GM23248 (cell line): ENCODE measurements around the gene CA14. TPM values are rescaled to one million over a fixed set of nuclear protein-coding genes. Genes with fewer than 3 reads are reported as not detected.
A peak's percentile ranks its signal among the peaks of the same experiment; 100 is the strongest.

Experiments
- DNase-seq: peaks from one replicate; pipeline ENCODE4 v3.0.0-alpha.2; 2015
- H2AFZ ChIP-seq: fragments of 200-600 bp; sonication (generic); 2 replicates; pipeline ENCODE4 v1.6.1; 2016; ENCODE audit warnings: antibody characterized with exemption
- H3F3A ChIP-seq: fragments of 200-600 bp; sonication (generic); 2 replicates; pipeline ENCODE4 v1.6.1; 2016; ENCODE audit warnings: mild to moderate bottlenecking, antibody characterized with exemption, mixed run types; ENCODE audit not compliant: insufficient read depth
- H3K27ac ChIP-seq: fragments of 200-600 bp; sonication (generic); 2 replicates; pipeline ENCODE4 v1.5.1; 2016; ENCODE audit warnings: mild to moderate bottlenecking
- H3K27me3 ChIP-seq: fragments of 200-600 bp; sonication (generic); replicated peaks from 2 replicates; pipeline ENCODE4 v1.6.1; 2016; ENCODE audit warnings: mild to moderate bottlenecking; ENCODE audit not compliant: insufficient read depth
- H3K36me3 ChIP-seq: fragments of 200-600 bp; sonication (generic); 2 replicates; pipeline ENCODE4 v1.6.1; 2016; ENCODE audit warnings: low read depth, mild to moderate bottlenecking
- H3K4me1 ChIP-seq: fragments of 200-600 bp; sonication (generic); 2 replicates; pipeline ENCODE4 v1.6.1; 2016; ENCODE audit warnings: mild to moderate bottlenecking; ENCODE audit not compliant: insufficient read depth
- H3K4me2 ChIP-seq: fragments of 200-600 bp; sonication (generic); one replicate; pipeline ENCODE4 v1.6.1; 2016; ENCODE audit warnings: mild to moderate bottlenecking; ENCODE audit not compliant: unreplicated experiment
- H3K4me3 ChIP-seq: fragments of 200-600 bp; sonication (generic); 2 replicates; pipeline ENCODE4 v1.5.1; 2016; ENCODE audit warnings: mild to moderate bottlenecking
- H3K79me2 ChIP-seq: fragments of 200-600 bp; sonication (generic); 2 replicates; pipeline ENCODE4 v1.6.1; 2016; ENCODE audit warnings: mild to moderate bottlenecking; ENCODE audit not compliant: insufficient read depth
- H3K9ac ChIP-seq: fragments of 200-600 bp; sonication (generic); 2 replicates; pipeline ENCODE4 v1.6.1; 2016; ENCODE audit warnings: mild to moderate bottlenecking
- H3K9me2 ChIP-seq: fragments of 200-600 bp; sonication (generic); 2 replicates; pipeline ENCODE4 v1.6.1; 2016; ENCODE audit warnings: mixed run types, mild to moderate bottlenecking, moderate library complexity; ENCODE audit not compliant: insufficient read depth
- H3K9me3 ChIP-seq: fragments of 200-600 bp; sonication (generic); one replicate; pipeline ENCODE4 v1.6.1; 2017; ENCODE audit warnings: low read depth
- H4K20me1 ChIP-seq: fragments of 200-600 bp; sonication (generic); 2 replicates; pipeline ENCODE4 v1.6.0; 2016; ENCODE audit not compliant: insufficient read depth
- EZH2 ChIP-seq: fragments of 200-600 bp; sonication (generic); IDR thresholded peaks from 2 replicates; pipeline ENCODE4 v1.6.1; 2018; ENCODE audit warnings: antibody characterized with exemption, mild to moderate bottlenecking; ENCODE audit not compliant: insufficient read depth, poor library complexity, severe bottlenecking
- EZH2phosphoT487 ChIP-seq: fragments of 200-600 bp; sonication (generic); IDR thresholded peaks from 2 replicates; pipeline ENCODE4 v1.6.1; 2018; ENCODE audit warnings: antibody characterized with exemption, moderate library complexity, mild to moderate bottlenecking, low read depth; ENCODE audit not compliant: insufficient read depth
- WGBS, 2 experiments: methylation state at CpG; one replicate each; pipeline ENCODE4 v1.1.6; 2015 to 2017; ENCODE audit warnings: low lambda C conversion rate in 2 of 2, low coverage in 1 of 2; ENCODE audit errors: missing lambda C conversion rate in 2 of 2; 5-methylcytosine and 5-hydroxymethylcytosine counted together
- in situ Hi-C: fragments of 300-500 bp; cut with MboI; formaldehyde crosslinking; loops from 2 replicates; pipeline ENCODE4 v1.15.0; 2020
- polyA plus RNA-seq: library from polyadenylated mRNA; unstranded; fragments of >200 nt; fragmentation: Nextera tagmentation; extraction: Ambion mirVana; gene quantifications from 2 replicates; pipeline ENCODE4 v1.2.1, GENCODE V29; 2016
- total RNA-seq: library from RNA; depleted of rRNA; stranded (reverse); fragments of >200 nt; shearing (Covaris generic); gene quantifications from 2 replicates; pipeline ENCODE4 v1.2.3, GENCODE V29; 2014

The CA14 gene
- total and polyA plus RNA-seq, 2 experiments from 2014 or later: not detected

DNA sequence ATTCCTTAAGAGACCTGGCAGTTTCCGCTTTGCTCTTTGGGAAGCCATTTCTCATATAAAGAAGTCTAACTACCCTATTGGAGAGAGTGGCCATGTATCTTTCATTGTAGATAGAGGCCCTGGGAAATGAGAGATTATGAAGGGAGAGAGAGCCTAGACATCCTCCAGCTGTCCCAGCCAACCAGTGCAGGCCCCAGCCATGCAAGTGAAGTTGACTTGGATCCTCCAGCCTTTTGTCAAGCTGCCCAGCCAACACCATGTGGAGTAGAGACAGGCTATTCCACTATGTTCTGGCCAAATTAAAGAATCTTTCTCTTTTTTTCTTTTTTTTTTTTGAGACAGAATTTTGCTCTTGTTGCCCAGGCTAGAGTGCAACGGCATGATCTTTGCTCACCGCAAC, 14.6 kb upstream of the CA14 start:
- Histone ChIP-seq H3K9me3 (no peaks in the 10 kb centered on the region), H3K9ac (no peak overlapping the region), H3K4me2 (no peak overlapping the region), H3K27ac (no peak overlapping the region), H3K79me2 (no peaks in the 10 kb centered on the region), H3K4me1 (no peaks in the 10 kb centered on the region), H3F3A (no peaks in the 10 kb centered on the region), H3K27me3 (no peaks in the 10 kb centered on the region), H3K36me3 (no peaks in the 10 kb centered on the region), H3K9me2 (no peaks in the 10 kb centered on the region), H2AFZ (no peak overlapping the region), H4K20me1 (no peaks in the 10 kb centered on the region), H3K4me3 (no peak overlapping the region)
- WGBS, 2 experiments: 88 to 96% methylated on average over 3 of the region's 3 CpGs
- no peak for DNase-seq
- in situ Hi-C loops: no loop called here
- TF ChIP-seq EZH2: no peak
- TF ChIP-seq EZH2phosphoT487: no peak

DNA sequence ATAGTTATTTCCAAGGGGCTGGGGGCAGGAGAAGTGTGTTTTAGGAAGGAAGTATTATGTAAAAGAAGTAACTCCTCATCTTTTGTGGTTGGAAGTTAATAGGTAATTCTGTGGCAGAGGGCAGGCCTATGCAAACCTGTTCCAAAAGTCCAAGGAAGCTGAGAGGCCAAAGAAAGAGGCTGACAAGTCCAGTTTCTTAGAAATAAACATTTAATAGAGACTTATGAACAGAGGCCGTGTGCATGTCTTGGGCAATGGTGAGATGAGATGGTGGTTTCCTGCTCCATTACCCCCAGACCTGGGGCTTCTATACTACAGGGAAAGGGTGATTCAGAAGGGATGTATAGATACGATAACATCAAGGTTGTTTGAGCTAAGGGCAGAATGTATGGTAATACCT, 7.6 kb upstream of the CA14 start:
- WGBS, 2 experiments: 75 to 84% methylated on average over 2 of the region's 2 CpGs
- H3F3A ChIP-seq: peaks cover 2% of the 10 kb centered on the region
- no peaks in the 10 kb centered on the region for H3K36me3 ChIP-seq
- DNase-seq: no peak
- no peak overlapping the region for H3K4me3 ChIP-seq
- H4K20me1 ChIP-seq: no peaks in the 10 kb centered on the region
- no peak overlapping the region for H2AFZ ChIP-seq
- no peak overlapping the region for H3K9ac ChIP-seq
- no peaks in the 10 kb centered on the region for H3K9me3 ChIP-seq
- no peaks in the 10 kb centered on the region for H3K9me2 ChIP-seq
- TF ChIP-seq EZH2 (no peak), EZH2phosphoT487 (no peak)
- no peaks in the 10 kb centered on the region for H3K79me2 ChIP-seq
- no peaks in the 10 kb centered on the region for H3K4me1 ChIP-seq
- H3K4me2 ChIP-seq: no peak overlapping the region
- in situ Hi-C loops: no loop called here
- no peak overlapping the region for H3K27ac ChIP-seq
- H3K27me3 ChIP-seq: no peaks in the 10 kb centered on the region

DNA sequence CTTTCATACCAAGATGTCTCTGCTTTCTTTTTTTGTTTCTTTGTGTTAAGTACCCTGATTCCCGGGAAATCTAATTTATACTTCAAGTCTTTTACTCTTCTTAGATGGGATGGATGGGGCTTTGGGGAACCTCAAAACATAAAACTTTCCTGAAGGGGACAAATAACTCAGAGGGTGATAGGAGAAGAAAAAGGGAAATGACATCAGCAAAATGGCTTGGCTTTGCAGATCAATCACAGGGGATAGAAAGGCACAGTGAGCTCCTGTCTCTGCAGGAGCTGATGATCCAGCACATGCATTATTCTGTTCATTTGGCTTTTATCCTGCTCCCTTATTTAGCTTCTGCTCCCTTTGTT, 1.4 kb upstream of the CA14 start:
- 0 to 3% methylated on average over 1 of the region's 1 CpG for WGBS, 2 experiments
- H4K20me1 ChIP-seq: no peaks in the 10 kb centered on the region
- peak overlapping the region; percentile 63 for H3K4me3 ChIP-seq
- H3K79me2 ChIP-seq: no peaks in the 10 kb centered on the region
- H2AFZ ChIP-seq: peak overlapping the region; percentile 92
- no peaks in the 10 kb centered on the region for H3K9me2 ChIP-seq
- peak overlapping the region; percentile 27; the same call in 1 of the 2 replicates for H3K27ac ChIP-seq
- H3K9ac ChIP-seq: peak overlapping the region; percentile 64
- H3K36me3 ChIP-seq: no peaks in the 10 kb centered on the region
- H3K4me1 ChIP-seq: peaks cover 11% of the 10 kb centered on the region
- TF ChIP-seq EZH2 (no peak), EZH2phosphoT487 (no peak)
- H3K27me3 ChIP-seq: no peaks in the 10 kb centered on the region; the same call in none of the 2 replicates
- in situ Hi-C loops: no loop called here
- H3K4me2 ChIP-seq: peak overlapping the region; percentile 82
- H3K9me3 ChIP-seq: no peaks in the 10 kb centered on the region
- DNase-seq: no peak
- peaks cover 15% of the 10 kb centered on the region for H3F3A ChIP-seq

DNA sequence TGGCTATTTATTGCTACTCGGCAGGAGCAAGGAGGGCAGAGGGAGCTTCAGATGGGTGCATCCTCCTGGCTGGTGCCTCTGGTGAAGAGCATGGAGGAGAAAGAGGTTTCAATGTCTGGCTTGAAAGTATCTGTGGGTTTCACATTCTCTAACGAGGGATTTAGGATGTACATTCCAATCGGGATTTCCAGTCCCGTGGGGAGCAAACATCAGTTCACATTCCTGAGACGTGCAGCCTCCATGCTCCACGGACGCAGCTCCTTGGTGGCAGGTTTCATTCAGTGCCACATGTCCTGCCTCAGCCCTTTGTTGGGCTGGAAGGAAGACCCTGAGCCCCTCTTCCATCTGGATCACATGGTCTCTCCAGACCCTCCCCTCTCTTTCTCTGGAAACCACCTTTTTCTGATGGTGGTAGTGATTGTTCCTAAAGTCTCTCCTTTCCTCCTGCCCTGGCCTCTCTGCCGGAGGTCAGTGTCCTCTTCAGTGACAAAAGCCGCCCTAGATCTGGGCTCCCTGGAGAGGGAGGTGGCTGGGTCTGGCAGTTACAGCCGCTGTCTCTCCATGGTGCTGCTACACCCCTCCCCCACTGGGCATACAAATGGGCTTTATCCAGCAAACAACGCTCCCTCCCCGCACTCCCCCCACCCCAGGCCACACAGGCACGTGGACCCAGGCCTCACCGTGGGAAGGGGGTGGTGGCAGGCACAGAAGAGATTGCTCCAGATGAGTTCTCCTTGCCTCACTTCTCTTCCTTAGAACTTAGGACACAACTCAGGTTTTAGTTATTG, 826 bp upstream of the CA14 start:
- H2AFZ ChIP-seq: peak overlapping the region; percentile 92
- WGBS, 2 experiments: 28 to 34% methylated on average over 12 to 14 of the region's 14 CpGs
- DNase-seq: peak; percentile 28
- no peaks in the 10 kb centered on the region for H3K9me3 ChIP-seq
- H3K4me2 ChIP-seq: peak overlapping the region; percentile 82
- in situ Hi-C loops: no loop called here
- no peak for TF ChIP-seq EZH2
- no peak for TF ChIP-seq EZH2phosphoT487
- H3K79me2 ChIP-seq: no peaks in the 10 kb centered on the region
- H3K4me3 ChIP-seq: peak overlapping the region; percentile 63
- peak overlapping the region; percentile 64; the same call in 1 of the 2 replicates for H3K9ac ChIP-seq
- peaks cover 15% of the 10 kb centered on the region for H3F3A ChIP-seq
- H3K27ac ChIP-seq: no peak overlapping the region
- no peaks in the 10 kb centered on the region for H3K9me2 ChIP-seq
- no peaks in the 10 kb centered on the region for H3K36me3 ChIP-seq
- H3K4me1 ChIP-seq: peaks cover 11% of the 10 kb centered on the region
- no peaks in the 10 kb centered on the region for H4K20me1 ChIP-seq
- H3K27me3 ChIP-seq: no peaks in the 10 kb centered on the region; the same call in none of the 2 replicates
